Mesothelial cell of epicardium (in vitro differentiated cells): ENCODE results near the gene GUSB. TPM values are rescaled to one million over a fixed set of nuclear protein-coding genes. Genes with fewer than 3 reads are reported as not detected.

Experiments
- DNase-seq, 2 experiments: peaks; one replicate each; pipeline ENCODE4 v3.0.0; 2021; ENCODE audit warnings: low spot score in 2 of 2; ENCODE audit not compliant: unreplicated experiment in 2 of 2
- H3K27ac Mint-ChIP-seq: 2 replicates; pipeline ENCODE4 v1.8.0; 2021; ENCODE audit warnings: mixed read lengths
- H3K27me3 Mint-ChIP-seq: 2 replicates; pipeline ENCODE4 v1.8.0; 2021; ENCODE audit warnings: low read depth, mixed read lengths
- H3K36me3 Mint-ChIP-seq: 2 replicates; pipeline ENCODE4 v1.8.0; 2021; ENCODE audit warnings: mixed read lengths
- H3K4me1 Mint-ChIP-seq: 2 replicates; pipeline ENCODE4 v1.8.0; 2021; ENCODE audit warnings: mixed read lengths
- H3K4me3 Mint-ChIP-seq: 2 replicates; pipeline ENCODE4 v1.8.0; 2021; ENCODE audit warnings: mild to moderate bottlenecking, moderate library complexity, mixed read lengths
- H3K9me3 Mint-ChIP-seq: 2 replicates; pipeline ENCODE4 v1.8.0; 2021; ENCODE audit warnings: mixed read lengths
- CTCF ChIP-seq: fragments of 200-600 bp; sonication (generic); IDR thresholded peaks from one replicate; pipeline ENCODE4 v1.5.0; 2021; ENCODE audit warnings: antibody characterized with exemption; ENCODE audit not compliant: unreplicated experiment
- total RNA-seq: library from RNA; stranded (reverse); gene quantifications from 3 replicates; pipeline ENCODE4 v1.2.1, GENCODE V29; 2021

Gene GUSB
- total RNA-seq, 1 donor from 2014 or later, result 42.1 TPM

GRCh38 chr7:65974876-65975275, 7.1 kb downstream of the GUSB start:
- Mint-ChIP-seq H3K27ac (no peak overlapping the region), H3K4me1 (no peaks in the 10 kb centered on the region), H3K27me3 (no peaks in the 10 kb centered on the region), H3K9me3 (no peaks in the 10 kb centered on the region), H3K36me3 (peaks cover 24% of the 10 kb centered on the region), H3K4me3 (no peak overlapping the region)
- TF ChIP-seq CTCF, result no peak
- DNase-seq, result no peak

- Mint-ChIP-seq H3K9me3 (no peaks in the 10 kb centered on the region), H3K4me3 (no peak overlapping the region), H3K4me1 (no peaks in the 10 kb centered on the region), H3K27me3 (no peaks in the 10 kb centered on the region), H3K27ac (no peak overlapping the region), H3K36me3 (peaks cover 28% of the 10 kb centered on the region)
- DNase-seq, result no peak
- TF ChIP-seq CTCF, result no peak
These were observed 7.7 kb downstream of the GUSB start for GRCh38 chr7:65974191-65974801.

- H3K4me1 Mint-ChIP-seq, result no peaks in the 10 kb centered on the region
- no peak overlapping the region for H3K27ac Mint-ChIP-seq
- H3K4me3 Mint-ChIP-seq, result no peak overlapping the region
- no peaks in the 10 kb centered on the region for H3K27me3 Mint-ChIP-seq
- TF ChIP-seq CTCF, result no peak
- peaks cover 26% of the 10 kb centered on the region for H3K36me3 Mint-ChIP-seq
- DNase-seq, result no peak
- no peaks in the 10 kb centered on the region for H3K9me3 Mint-ChIP-seq
These were observed 9.0 kb downstream of the GUSB start for GRCh38 chr7:65972976-65973375.

- Mint-ChIP-seq H3K27me3 (no peaks in the 10 kb centered on the region), H3K4me1 (no peaks in the 10 kb centered on the region), H3K36me3 (peaks cover 39% of the 10 kb centered on the region), H3K27ac (no peak overlapping the region), H3K4me3 (no peak overlapping the region), H3K9me3 (no peaks in the 10 kb centered on the region)
- no peak for TF ChIP-seq CTCF
- no peak for DNase-seq
These were observed 11.0 kb downstream of the GUSB start for GRCh38 chr7:65971021-65971420.

GRCh38 chr7:65968256-65969185, 13.5 kb downstream of the GUSB start:
- H3K9me3 Mint-ChIP-seq, result no peaks in the 10 kb centered on the region
- peaks cover 44% of the 10 kb centered on the region for H3K36me3 Mint-ChIP-seq
- H3K27ac Mint-ChIP-seq, result no peak overlapping the region
- TF ChIP-seq CTCF, result no peak
- no peak for DNase-seq
- H3K4me3 Mint-ChIP-seq, result no peak overlapping the region
- no peaks in the 10 kb centered on the region for H3K27me3 Mint-ChIP-seq
- H3K4me1 Mint-ChIP-seq, result no peaks in the 10 kb centered on the region
